HG02623 (cell line): ENCODE data around the gene CHGA.

ENCODE experiments used
- ATAC-seq: cut with Tn5 transposase; IDR thresholded peaks from one replicate; pipeline ENCODE4 v1.9.1; 2021; ENCODE audit warnings: moderate library complexity; ENCODE audit not compliant: unreplicated experiment

The CHGA gene

GRCh38 chr14:92942976-92943710, 20.2 kb downstream of the CHGA start:
- no peak for ATAC-seq

GRCh38 chr14:92943855-92944570, 21.1 kb downstream of the CHGA start:
- no peak for ATAC-seq

GRCh38 chr14:92944976-92945375, 22.0 kb downstream of the CHGA start:
- ATAC-seq, result no peak

GRCh38 chr14:92945544-92945943, 22.6 kb downstream of the CHGA start:
- ATAC-seq, result no peak

- no peak for ATAC-seq
Measured at GRCh38 chr14:92945959-92946846, 23.3 kb downstream of the CHGA start.

- no peak for ATAC-seq
Measured at GRCh38 chr14:92946847-92947545, 24.0 kb downstream of the CHGA start.

GRCh38 chr14:92948647-92949046, 25.7 kb downstream of the CHGA start:
- no peak for ATAC-seq

GRCh38 chr14:92949496-92950192, 26.7 kb downstream of the CHGA start:
- no peak for ATAC-seq

- ATAC-seq, result no peak
Measured at GRCh38 chr14:92950193-92950540, 27.2 kb downstream of the CHGA start.

- no peak for ATAC-seq
Measured at GRCh38 chr14:92950773-92951172, 27.8 kb downstream of the CHGA start.

- no peak for ATAC-seq
Measured at GRCh38 chr14:92951261-92951660, 28.3 kb downstream of the CHGA start.

GRCh38 chr14:92951912-92952471, 29.0 kb downstream of the CHGA start:
- ATAC-seq, result peak; percentile 72

- ATAC-seq, result no peak
Measured at GRCh38 chr14:92952481-92953298, 29.7 kb downstream of the CHGA start.

- ATAC-seq, result no peak
Measured at GRCh38 chr14:92953526-92953925, 30.6 kb downstream of the CHGA start.

GRCh38 chr14:92954933-92955332, 32.0 kb downstream of the CHGA start:
- ATAC-seq, result no peak

GRCh38 chr14:92955381-92955780, 32.4 kb downstream of the CHGA start:
- no peak for ATAC-seq

- ATAC-seq, result no peak
Measured at GRCh38 chr14:92956961-92957360, 34.0 kb downstream of the CHGA start.

GRCh38 chr14:92958373-92959188, 35.6 kb downstream of the CHGA start:
- no peak for ATAC-seq
